Stimulated activated CD4-positive, alpha-beta T cell treated with anti-CD3 and anti-CD28 coated beads, TNF-alpha, amount 100 ng/mL, for 1 hour (primary cell): ENCODE measurements around the gene RMND5B.
"Not testable (repeated sequence)": the region's sequence is repeated elsewhere in the genome, so short reads cannot be mapped to it uniquely, and the experiment has no call there.

ENCODE experiments used
- DNase-seq, 3 donors: peaks; one replicate each; pipeline ENCODE4 v3.0.0-alpha.2; 2020; ENCODE audit warnings: low read depth in 3 of 3, low spot score in 1 of 3

Gene RMND5B

GRCh38 chr5:178163772-178164735 lies 33.2 kb downstream of the RMND5B start:
- peak; percentile 77 to 97 (median 87) for DNase-seq

- DNase-seq, result no peak
Measured at GRCh38 chr5:178165581-178165980, 34.8 kb downstream of the RMND5B start.

- no peak for DNase-seq
Measured at GRCh38 chr5:178170455-178170854, 39.6 kb downstream of the RMND5B start.

- no peak for DNase-seq
Measured at GRCh38 chr5:178174456-178174855, 43.6 kb downstream of the RMND5B start.

- DNase-seq, result no peak
Measured at GRCh38 chr5:178176791-178177190, 46.0 kb downstream of the RMND5B start.

- no peak for DNase-seq
Measured at GRCh38 chr5:178177569-178177968, 46.8 kb downstream of the RMND5B start.

- no peak for DNase-seq
Measured at GRCh38 chr5:178180141-178180863, 49.5 kb downstream of the RMND5B start.

GRCh38 chr5:178182158-178182876 lies 51.5 kb downstream of the RMND5B start:
- no peak for DNase-seq

GRCh38 chr5:178186427-178186826 lies 55.6 kb downstream of the RMND5B start:
- DNase-seq, result no peak

GRCh38 chr5:178187014-178187413 lies 56.2 kb downstream of the RMND5B start, which contains the start of gene GMCL2:
TSS of gene GMCL2 (minus strand) at chr5:178187371. CDS start at chr5:178187299, 72 bp downstream.
- DNase-seq, result no peak

- DNase-seq, result no peak
Measured at GRCh38 chr5:178189433-178189832, 58.6 kb downstream of the RMND5B start.

- DNase-seq, result no peak
Measured at GRCh38 chr5:178191661-178192060, 60.8 kb downstream of the RMND5B start.

GRCh38 chr5:178192244-178192643 lies 61.4 kb downstream of the RMND5B start:
- DNase-seq, result no peak

- no peak for DNase-seq
Measured at GRCh38 chr5:178192787-178193186, 62.0 kb downstream of the RMND5B start.

- DNase-seq, result no peak
Measured at GRCh38 chr5:178193251-178193809, 62.5 kb downstream of the RMND5B start.

GRCh38 chr5:178194026-178194425 lies 63.2 kb downstream of the RMND5B start:
- no peak for DNase-seq

GRCh38 chr5:178196281-178196812 lies 65.5 kb downstream of the RMND5B start:
- DNase-seq, result no peak

- no peak for DNase-seq
Measured at GRCh38 chr5:178196986-178197385, 66.2 kb downstream of the RMND5B start.

- DNase-seq, result not testable (repeated sequence)
Measured at GRCh38 chr5:178198151-178198550, 67.3 kb downstream of the RMND5B start.

GRCh38 chr5:178198706-178199105 lies 67.9 kb downstream of the RMND5B start:
- no peak for DNase-seq
